CD4-positive, alpha-beta T cell (primary cell): ENCODE data around the gene MYRIP. TPM values are rescaled to one million over a fixed set of nuclear protein-coding genes. Genes with fewer than 3 reads are reported as not detected.

Experiments used
- ATAC-seq: fragments of 200-7000 bp; cut with Tn5 transposase; one replicate; pipeline ENCODE4 v1.10.0; 2022; ENCODE audit warnings: mild to moderate bottlenecking; ENCODE audit not compliant: poor library complexity
- CTCF ChIA-PET: fragments of 350-600 bp; sonication (Branson Sonifier 250); formaldehyde crosslinking; loops from one replicate; lab custom pipeline; 2021; ENCODE audit warnings: antibody characterized with exemption, inconsistent platforms; lab: Charles Lee
- POLR2A ChIA-PET: fragments of 350-600 bp; sonication (Branson Sonifier 250); formaldehyde crosslinking; loops from one replicate; lab custom pipeline; 2021; ENCODE audit warnings: antibody characterized with exemption, inconsistent platforms; lab: Charles Lee
- DNase-seq, 14 experiments: peaks; one replicate each; pipeline ENCODE4 v3.0.0-alpha.2; 2013 to 2020; ENCODE audit warnings: mixed read lengths in 2 of 14
- H3K27ac ChIP-seq, 2 donors: one replicate each; pipeline versions ENCODE4 v1.5.1 to v1.7.0; 2013; ENCODE audit warnings: low read length in 2 of 2, low read depth in 1 of 2, mild to moderate bottlenecking in 1 of 2
- H3K27me3 ChIP-seq, 2 experiments: 1 replicate in 1 of 2; 2 replicates in 1 of 2; pipeline versions ENCODE4 v1.6.1 to v1.7.0; 2013; ENCODE audit warnings: low read length in 2 of 2, control low read depth in 1 of 2, mild to moderate bottlenecking in 1 of 2, moderate library complexity in 1 of 2; ENCODE audit not compliant: insufficient read depth in 2 of 2, control insufficient read depth in 1 of 2
- H3K36me3 ChIP-seq: one replicate; pipeline ENCODE4 v1.6.1; 2013; ENCODE audit warnings: low read length, control low read depth; ENCODE audit not compliant: insufficient read depth
- H3K4me1 ChIP-seq: one replicate; pipeline ENCODE4 v1.6.1; 2013; ENCODE audit warnings: low read length, control low read depth; ENCODE audit not compliant: insufficient read depth
- H3K4me3 ChIP-seq: one replicate; pipeline ENCODE4 v1.5.1; 2013; ENCODE audit warnings: mild to moderate bottlenecking, low read length, moderate library complexity
- H3K9me3 ChIP-seq, 2 experiments: 1 replicate in 1 of 2; 2 replicates in 1 of 2; pipeline versions ENCODE4 v1.6.1 to v1.7.0; 2013; ENCODE audit warnings: low read length in 2 of 2, mild to moderate bottlenecking in 2 of 2, control low read depth in 1 of 2, moderate library complexity in 1 of 2; ENCODE audit not compliant: control insufficient read depth in 1 of 2, insufficient read depth in 1 of 2
- H3K27ac Mint-ChIP-seq: one replicate; pipeline ENCODE4 v1.8.0; 2020; ENCODE audit warnings: mixed read lengths
- H3K27me3 Mint-ChIP-seq: one replicate; pipeline ENCODE4 v1.8.0; 2021; ENCODE audit warnings: mixed read lengths
- H3K36me3 Mint-ChIP-seq: one replicate; pipeline ENCODE4 v1.8.0; 2021; ENCODE audit warnings: low read depth, mixed read lengths
- H3K4me1 Mint-ChIP-seq: one replicate; pipeline ENCODE4 v1.8.0; 2021; ENCODE audit warnings: low read depth, mixed read lengths
- H3K4me3 Mint-ChIP-seq: one replicate; pipeline ENCODE4 v1.8.0; 2020; ENCODE audit warnings: mild to moderate bottlenecking, mixed read lengths
- H3K9me3 Mint-ChIP-seq: one replicate; pipeline ENCODE4 v1.8.0; 2020; ENCODE audit warnings: mixed read lengths
- CTCF ChIP-seq: fragments of 200-600 bp; IDR thresholded peaks from one replicate; pipeline ENCODE4 v1.8.0; 2022; ENCODE audit warnings: antibody characterized with exemption, mild to moderate bottlenecking
- intact Hi-C, 2 experiments: fragments of 100-400 bp; cut with DNase I in 1 of 2; cut with micrococcal nuclease in 1 of 2; formaldehyde crosslinking; loops; one replicate each; pipeline versions ENCODE4 v1.15.1 to v1.9.0; 2023 to 2025; cut with DNase I, micrococcal nuclease
- total RNA-seq, 174 experiments: library from RNA in 2 of 174; stranded (reverse) in 2 of 174; gene quantifications; one replicate each; pipeline ENCODE4 v1.2.3 and lab custom pipeline; 2021 to 2026

The MYRIP gene
- total RNA-seq, 2 experiments from 2014 or later: not detected

GRCh38 chr3:40192628-40193027 is 383.2 kb downstream of the MYRIP start:
- Histone ChIP-seq H3K4me1 (no peaks in the 10 kb centered on the region), H3K27me3 (no peaks in the 10 kb centered on the region), H3K4me3 (no peak overlapping the region), H3K36me3 (no peaks in the 10 kb centered on the region), H3K9me3 (no peaks in the 10 kb centered on the region), H3K27ac (no peak overlapping the region)
- DNase-seq: no peak
- no peak for TF ChIP-seq CTCF
- POLR2A ChIA-PET: no interaction called here
- no peak overlapping the region for H3K4me3 Mint-ChIP-seq
- CTCF ChIA-PET: interaction anchor here (1.1 to 2.2 kb wide), 6 partner anchors 12 to 124 kb away, joined by 3 to 34 read pairs (median 4); no protein-coding TSS in a partner anchor
- no peaks in the 10 kb centered on the region for H3K4me1 Mint-ChIP-seq
- no peaks in the 10 kb centered on the region for H3K27me3 Mint-ChIP-seq
- no peaks in the 10 kb centered on the region for H3K36me3 Mint-ChIP-seq
- no peaks in the 10 kb centered on the region for H3K9me3 Mint-ChIP-seq
- H3K27ac Mint-ChIP-seq: no peak overlapping the region
- no peak for ATAC-seq
- intact Hi-C loops: loop anchor here (1.0 to 5.0 kb wide), 4 partner anchors 125 to 1690 kb away; no protein-coding TSS in a partner anchor

- Mint-ChIP-seq H3K36me3 (no peaks in the 10 kb centered on the region), H3K9me3 (no peaks in the 10 kb centered on the region), H3K27ac (no peak overlapping the region), H3K4me1 (peaks cover 10% of the 10 kb centered on the region), H3K4me3 (no peak overlapping the region), H3K27me3 (no peaks in the 10 kb centered on the region)
- H3K27me3 ChIP-seq: no peaks in the 10 kb centered on the region
- no peak overlapping the region for H3K4me3 ChIP-seq
- intact Hi-C loops: no loop called here
- DNase-seq: no peak
- H3K9me3 ChIP-seq: no peaks in the 10 kb centered on the region
- H3K27ac ChIP-seq: no peak overlapping the region
- no peaks in the 10 kb centered on the region for H3K4me1 ChIP-seq
- no peaks in the 10 kb centered on the region for H3K36me3 ChIP-seq
- ChIA-PET POLR2A (no interaction called here), CTCF (no interaction called here)
- ATAC-seq: no peak
- no peak for TF ChIP-seq CTCF
These were observed 387.6 kb downstream of the MYRIP start for GRCh38 chr3:40196966-40197365.

GRCh38 chr3:40200692-40201316 is 391.4 kb downstream of the MYRIP start:
- Histone ChIP-seq H3K27me3 (no peaks in the 10 kb centered on the region), H3K4me1 (no peaks in the 10 kb centered on the region), H3K27ac (no peak overlapping the region), H3K9me3 (no peaks in the 10 kb centered on the region), H3K4me3 (no peak overlapping the region), H3K36me3 (no peaks in the 10 kb centered on the region)
- DNase-seq (no peak), ATAC-seq (no peak)
- POLR2A ChIA-PET: no interaction called here
- Mint-ChIP-seq H3K27ac (no peak overlapping the region), H3K4me3 (no peak overlapping the region), H3K36me3 (no peaks in the 10 kb centered on the region), H3K4me1 (peaks cover 10% of the 10 kb centered on the region), H3K27me3 (no peaks in the 10 kb centered on the region), H3K9me3 (no peaks in the 10 kb centered on the region)
- TF ChIP-seq CTCF: no peak
- intact Hi-C loops: no loop called here
- CTCF ChIA-PET: no interaction called here
